ENCODE results near the gene IKBKG. TPM values are rescaled to one million over a fixed set of nuclear protein-coding genes. Genes with fewer than 3 reads are reported as not detected.
A peak's percentile ranks its signal among the peaks of the same experiment; 100 is the strongest.

Gene IKBKG
- total and polyA plus RNA-seq, 2 of the 13 experiments (the other 11 are each of a cell fraction or from before 2014, with no cell fraction given): 30.6 to 44.3 TPM

DNA sequence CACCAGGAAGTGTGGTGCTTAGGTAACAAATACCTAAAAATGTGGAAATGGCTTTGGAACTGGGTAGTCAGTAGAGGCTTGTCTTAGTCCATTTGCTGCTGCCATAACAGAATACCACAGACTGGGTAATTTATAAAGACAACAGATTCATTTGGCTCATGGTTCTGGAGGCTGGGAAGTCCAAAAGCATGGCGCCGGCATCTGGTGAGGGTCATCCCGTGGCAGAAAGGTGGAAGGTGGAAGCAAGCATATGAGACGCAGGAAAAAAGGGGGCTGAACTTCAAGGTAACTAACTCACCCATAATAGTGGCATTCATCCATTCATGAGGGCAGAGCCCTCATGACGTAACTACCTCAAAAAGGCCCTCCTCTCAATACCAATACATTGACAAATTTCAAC is 38.0 kb upstream of the IKBKG start:
- no peak for FAIRE-seq
- BruUV-seq (replicated peaks): no TSS peak
- ChIA-PET POLR2A (no interaction called here), CTCF (ENCODE audit: low intra/inter-chr PET ratio, low total read pairs) (no interaction called here)
- in situ Hi-C loops (cut with HindIII; ENCODE audit: extremely low pct_ligation_motif_present, low pct_unique_long_range_greater_than_20kb): no loop called here
- H3K9me3 ChIP-seq (ENCODE audit: low read length): no peaks in the 10 kb centered on the region
- no peak overlapping the region for H3K4me2 ChIP-seq (ENCODE audit: low read depth, low read length)
- no peak overlapping the region for H3K27ac ChIP-seq (ENCODE audit: extremely low read length, insufficient read depth, low read length)
- H3K4me1 ChIP-seq (ENCODE audit: insufficient read depth, low read length): peaks cover 7% of the 10 kb centered on the region; the same call in 1 of the 2 replicates
- H3K79me2 ChIP-seq (ENCODE audit: insufficient read depth, low read length): no peaks in the 10 kb centered on the region
- no peak overlapping the region for H3K4me3 ChIP-seq (replicated peaks in 1 of 3; ENCODE audit: insufficient read depth in 1 of 3, low read depth in 2 of 3, low read length in 3 of 3)
- H3K9ac ChIP-seq (ENCODE audit: insufficient read depth, low read depth, low read length): no peak overlapping the region
- no peaks in the 10 kb centered on the region for H3K27me3 ChIP-seq (ENCODE audit: control insufficient read depth in 1 of 2, insufficient read depth in 2 of 2, low read length in 2 of 2)
- TF ChIP-seq ZNF160 (CRISPR knock-in tag; IDR thresholded peaks at IDR 0.05) (no peak), ZNF564 (CRISPR knock-in tag; IDR thresholded peaks at IDR 0.05) (peak; percentile 95)
- H2AFZ ChIP-seq (ENCODE audit: low read length): no peak overlapping the region
- intact Hi-C loops (cut with micrococcal nuclease; ENCODE audit: unreplicated experiment): no loop called here
- H3K36me3 ChIP-seq (replicated peaks in 1 of 2; ENCODE audit: control insufficient read depth in 1 of 2, insufficient read depth in 2 of 2, low read length in 2 of 2): no peaks in the 10 kb centered on the region
- H4K20me1 ChIP-seq (ENCODE audit: insufficient read depth, low read length): no peaks in the 10 kb centered on the region
- DNase-seq (ENCODE audit: low spot score): no peak
- ATAC-seq: no peak
- WGBS (ENCODE audit: low lambda C conversion rate): 100% methylated on average over 5 of the region's 5 CpGs

DNA sequence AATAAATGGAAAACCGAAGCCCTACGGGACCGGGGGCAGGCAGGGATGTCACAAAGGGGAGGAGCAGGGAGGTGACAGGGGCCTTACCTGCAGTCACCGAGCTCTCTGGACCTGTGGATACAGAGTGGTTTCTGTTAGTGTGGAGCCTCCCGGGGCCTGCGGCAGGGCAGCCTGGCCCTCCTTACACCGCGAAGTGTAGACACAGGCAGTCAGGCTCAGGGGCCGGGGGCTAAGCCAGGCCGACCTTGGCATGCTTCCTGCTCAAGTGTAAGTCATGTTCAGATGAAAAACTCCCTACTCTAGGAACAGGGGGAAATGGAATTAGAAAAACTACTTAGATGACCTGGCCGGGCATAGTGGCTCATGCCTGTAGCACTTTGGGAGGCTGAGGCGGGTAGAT is 35.7 kb upstream of the IKBKG start:
- Histone ChIP-seq H3K9ac (ENCODE audit: insufficient read depth, low read depth, low read length) (no peak overlapping the region), H3K4me2 (ENCODE audit: low read depth, low read length) (no peak overlapping the region), H2AFZ (ENCODE audit: low read length) (no peak overlapping the region), H4K20me1 (ENCODE audit: insufficient read depth, low read length) (no peaks in the 10 kb centered on the region), H3K27me3 (ENCODE audit: control insufficient read depth in 1 of 2, insufficient read depth in 2 of 2, low read length in 2 of 2) (no peaks in the 10 kb centered on the region), H3K4me1 (ENCODE audit: insufficient read depth, low read length) (peaks cover 14% of the 10 kb centered on the region; the same call in 1 of the 2 replicates), H3K79me2 (ENCODE audit: insufficient read depth, low read length) (no peaks in the 10 kb centered on the region), H3K9me3 (ENCODE audit: low read length) (no peaks in the 10 kb centered on the region), H3K36me3 (replicated peaks in 1 of 2; ENCODE audit: control insufficient read depth in 1 of 2, insufficient read depth in 2 of 2, low read length in 2 of 2) (no peaks in the 10 kb centered on the region), H3K4me3 (replicated peaks in 1 of 3; ENCODE audit: insufficient read depth in 1 of 3, low read depth in 2 of 3, low read length in 3 of 3) (no peak overlapping the region), H3K27ac (ENCODE audit: extremely low read length, insufficient read depth, low read length) (no peak overlapping the region)
- intact Hi-C loops (cut with micrococcal nuclease; ENCODE audit: unreplicated experiment): no loop called here
- POLR2A ChIA-PET: no interaction called here
- ATAC-seq (no peak), DNase-seq (ENCODE audit: low spot score) (no peak), FAIRE-seq (no peak)
- TF ChIP-seq STAT6 (CRISPR knock-in tag; IDR thresholded peaks at IDR 0.05; ENCODE audit: borderline replicate concordance) (no peak), ZMAT5 (CRISPR knock-in tag; IDR thresholded peaks at IDR 0.05; ENCODE audit: borderline replicate concordance, low read depth) (no peak), ZNF788 (CRISPR knock-in tag; IDR thresholded peaks at IDR 0.05; ENCODE audit: borderline replicate concordance) (no peak), KMT2A (CRISPR knock-in tag; IDR thresholded peaks at IDR 0.05) (no peak), ZNF484 (CRISPR knock-in tag; IDR thresholded peaks at IDR 0.05; ENCODE audit: borderline replicate concordance, low read depth) (no peak), ZNF274 (CRISPR knock-in tag; IDR thresholded peaks at IDR 0.05) (no peak), DRAP1 (CRISPR knock-in tag; IDR thresholded peaks at IDR 0.05) (no peak), ZNF772 (CRISPR knock-in tag; IDR thresholded peaks at IDR 0.05) (no peak)
- TF ChIP-seq, protein P1, sequence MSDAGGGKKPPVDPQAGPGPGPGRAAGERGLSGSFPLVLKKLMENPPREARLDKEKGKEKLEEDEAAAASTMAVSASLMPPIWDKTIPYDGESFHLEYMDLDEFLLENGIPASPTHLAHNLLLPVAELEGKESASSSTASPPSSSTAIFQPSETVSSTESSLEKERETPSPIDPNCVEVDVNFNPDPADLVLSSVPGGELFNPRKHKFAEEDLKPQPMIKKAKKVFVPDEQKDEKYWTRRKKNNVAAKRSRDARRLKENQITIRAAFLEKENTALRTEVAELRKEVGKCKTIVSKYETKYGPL (CRISPR knock-in tag; IDR thresholded peaks at IDR 0.05): no peak
- CTCF ChIA-PET (ENCODE audit: low intra/inter-chr PET ratio, low total read pairs): no interaction called here
- in situ Hi-C loops (cut with HindIII; ENCODE audit: extremely low pct_ligation_motif_present, low pct_unique_long_range_greater_than_20kb): no loop called here
- BruUV-seq (replicated peaks): no TSS peak
- WGBS (ENCODE audit: low lambda C conversion rate): 91% methylated on average over 9 of the region's 12 CpGs
